Measurements from ENCODE around the gene ANO6. TPM values are rescaled to one million over a fixed set of nuclear protein-coding genes. Genes with fewer than 3 reads are reported as not detected.
"Not testable (repeated sequence)": the region's sequence is repeated elsewhere in the genome, so short reads cannot be mapped to it uniquely, and the experiment has no call there.

Gene ANO6
- total RNA-seq, 5 donors from 2014 or later (not counting 1 experiment from before 2014, with no cell fraction given): 17.9 to 22.5 (median 20.3) TPM

GRCh38 chr12:45234139-45234865 lies 18.4 kb downstream of the ANO6 start:
- DNase-seq: no peak
- ChIA-PET CTCF (no interaction called here), POLR2A (no interaction called here)
- H3K9me3 ChIP-seq: no peaks in the 10 kb centered on the region
- 48% methylated on average over 3 of the region's 4 CpGs for WGBS (ENCODE audit: insufficient coverage)
- no peak for ATAC-seq (replicated peaks in 1 of 4)
- no peaks in the 10 kb centered on the region for H3K4me1 ChIP-seq (ENCODE audit: control insufficient read depth in 1 of 2, extremely low read depth in 1 of 2, insufficient read depth in 2 of 2, low read length in 2 of 2)
- Mint-ChIP-seq H3K27me3 (no peaks in the 10 kb centered on the region), H3K9me3 (peaks cover 0 to 4% (median 0%) of the 10 kb centered on the region in 3 donors), H3K36me3 (peaks cover 19% of the 10 kb centered on the region), H3K4me1 (peaks cover 33 to 57% (median 48%) of the 10 kb centered on the region in 3 donors), H3K27ac (peak overlapping the region in 1 of 2 donors; percentile 44), H3K4me3 (no peak overlapping the region)
- no peaks in the 10 kb centered on the region for H3K27me3 ChIP-seq (replicated peaks in 1 of 2; ENCODE audit: control insufficient read depth in 2 of 2, extremely low read depth in 1 of 2, insufficient read depth in 2 of 2, low read length in 1 of 2)
- H3K4me3 ChIP-seq (ENCODE audit: control insufficient read depth in 1 of 2, extremely low read depth in 1 of 2, low read length in 1 of 2): no peak overlapping the region
- no peaks in the 10 kb centered on the region for H3K36me3 ChIP-seq (ENCODE audit: control insufficient read depth in 2 of 2, extremely low read depth in 1 of 2, insufficient read depth in 1 of 2, low read length in 1 of 2)
- no peak overlapping the region for H3K27ac ChIP-seq (ENCODE audit: low read length)

- Histone ChIP-seq H3K9me3 (no peaks in the 10 kb centered on the region), H3K27me3 (replicated peaks in 1 of 2; ENCODE audit: control insufficient read depth in 2 of 2, extremely low read depth in 1 of 2, insufficient read depth in 2 of 2, low read length in 1 of 2) (no peaks in the 10 kb centered on the region), H3K4me3 (ENCODE audit: control insufficient read depth in 1 of 2, extremely low read depth in 1 of 2, low read length in 1 of 2) (no peak overlapping the region), H3K36me3 (ENCODE audit: control insufficient read depth in 2 of 2, extremely low read depth in 1 of 2, insufficient read depth in 1 of 2, low read length in 1 of 2) (no peaks in the 10 kb centered on the region), H3K4me1 (ENCODE audit: control insufficient read depth in 1 of 2, extremely low read depth in 1 of 2, insufficient read depth in 2 of 2, low read length in 2 of 2) (no peaks in the 10 kb centered on the region), H3K27ac (ENCODE audit: low read length) (no peak overlapping the region)
- Mint-ChIP-seq H3K4me3 (no peak overlapping the region), H3K9me3 (peaks cover 0 to 8% (median 0%) of the 10 kb centered on the region in 3 donors), H3K27me3 (no peaks in the 10 kb centered on the region), H3K27ac (peak overlapping the region; percentile 18 to 44), H3K4me1 (peaks cover 43 to 65% (median 54%) of the 10 kb centered on the region in 3 donors), H3K36me3 (peaks cover 15% of the 10 kb centered on the region)
- no peak for DNase-seq
- no peak for ATAC-seq (replicated peaks in 1 of 4)
- WGBS (ENCODE audit: insufficient coverage): 70% methylated on average over 2 of the region's 4 CpGs
- ChIA-PET POLR2A (no interaction called here), CTCF (no interaction called here)
Measured at GRCh38 chr12:45235087-45236025, 19.5 kb downstream of the ANO6 start.

- H3K27ac Mint-ChIP-seq; H3K27me3 Mint-ChIP-seq; H3K4me1 ChIP-seq (ENCODE audit: control insufficient read depth in 1 of 2, extremely low read depth in 1 of 2, insufficient read depth in 2 of 2, low read length in 2 of 2); CTCF ChIA-PET; H3K27me3 ChIP-seq (replicated peaks in 1 of 2; ENCODE audit: control insufficient read depth in 2 of 2, extremely low read depth in 1 of 2, insufficient read depth in 2 of 2, low read length in 1 of 2); POLR2A ChIA-PET; H3K36me3 ChIP-seq (ENCODE audit: control insufficient read depth in 2 of 2, extremely low read depth in 1 of 2, insufficient read depth in 1 of 2, low read length in 1 of 2); DNase-seq; H3K27ac ChIP-seq (ENCODE audit: low read length); H3K9me3 ChIP-seq; H3K4me3 Mint-ChIP-seq; ATAC-seq (replicated peaks in 1 of 4); H3K4me3 ChIP-seq (ENCODE audit: control insufficient read depth in 1 of 2, extremely low read depth in 1 of 2, low read length in 1 of 2); H3K9me3 Mint-ChIP-seq: not testable (repeated sequence)
- Mint-ChIP-seq H3K36me3 (peaks cover 15% of the 10 kb centered on the region), H3K4me1 (peaks cover 51 to 72% (median 59%) of the 10 kb centered on the region in 3 donors)
- no CpG with 5 or more reads among the region's 2 CpGs for WGBS (ENCODE audit: insufficient coverage)
Measured at GRCh38 chr12:45236383-45236782, 20.5 kb downstream of the ANO6 start.

GRCh38 chr12:45242180-45242579 lies 26.3 kb downstream of the ANO6 start:
- no peak for ATAC-seq (replicated peaks in 1 of 4)
- peaks cover 6% of the 10 kb centered on the region for H3K36me3 Mint-ChIP-seq
- H3K27me3 ChIP-seq (replicated peaks in 1 of 2; ENCODE audit: control insufficient read depth in 2 of 2, extremely low read depth in 1 of 2, insufficient read depth in 2 of 2, low read length in 1 of 2): no peaks in the 10 kb centered on the region
- DNase-seq: no peak
- H3K36me3 ChIP-seq (ENCODE audit: control insufficient read depth in 2 of 2, extremely low read depth in 1 of 2, insufficient read depth in 1 of 2, low read length in 1 of 2): no peaks in the 10 kb centered on the region
- H3K4me1 Mint-ChIP-seq: peaks cover 40 to 61% (median 59%) of the 10 kb centered on the region in 3 donors
- H3K27ac Mint-ChIP-seq: no peak overlapping the region
- peaks cover 0 to 5% (median 0%) of the 10 kb centered on the region in 3 donors for H3K9me3 Mint-ChIP-seq
- H3K4me1 ChIP-seq (ENCODE audit: control insufficient read depth in 1 of 2, extremely low read depth in 1 of 2, insufficient read depth in 2 of 2, low read length in 2 of 2): peaks cover 0 to 5% of the 10 kb centered on the region in 2 experiments
- H3K27ac ChIP-seq (ENCODE audit: low read length): no peak overlapping the region
- 87% methylated on average over 8 of the region's 11 CpGs for WGBS (ENCODE audit: insufficient coverage)
- no peaks in the 10 kb centered on the region for H3K9me3 ChIP-seq
- no peaks in the 10 kb centered on the region for H3K27me3 Mint-ChIP-seq
- POLR2A ChIA-PET: interaction anchor here (0.5 to 0.6 kb wide), 2 partner anchors 378 to 415 kb away, joined by 5 read pairs; no protein-coding TSS in a partner anchor
- H3K4me3 Mint-ChIP-seq: no peak overlapping the region
- no peak overlapping the region for H3K4me3 ChIP-seq (ENCODE audit: control insufficient read depth in 1 of 2, extremely low read depth in 1 of 2, low read length in 1 of 2)
- CTCF ChIA-PET: no interaction called here

GRCh38 chr12:45243963-45244362 lies 28.1 kb downstream of the ANO6 start:
- DNase-seq (no peak), ATAC-seq (replicated peaks in 1 of 4) (no peak)
- Mint-ChIP-seq H3K9me3 (peaks cover 0 to 4% (median 0%) of the 10 kb centered on the region in 3 donors), H3K4me3 (peak overlapping the region in 2 of 3 donors; percentile 40 to 62), H3K27me3 (no peaks in the 10 kb centered on the region), H3K36me3 (peaks cover 3% of the 10 kb centered on the region), H3K4me1 (peaks cover 35 to 56% (median 54%) of the 10 kb centered on the region in 3 donors), H3K27ac (no peak overlapping the region)
- no CpG with 5 or more reads among the region's 4 CpGs for WGBS (ENCODE audit: insufficient coverage)
- Histone ChIP-seq H3K27me3 (replicated peaks in 1 of 2; ENCODE audit: control insufficient read depth in 2 of 2, extremely low read depth in 1 of 2, insufficient read depth in 2 of 2, low read length in 1 of 2) (no peaks in the 10 kb centered on the region), H3K4me3 (ENCODE audit: control insufficient read depth in 1 of 2, extremely low read depth in 1 of 2, low read length in 1 of 2) (no peak overlapping the region), H3K4me1 (ENCODE audit: control insufficient read depth in 1 of 2, extremely low read depth in 1 of 2, insufficient read depth in 2 of 2, low read length in 2 of 2) (peaks cover 0 to 5% of the 10 kb centered on the region in 2 experiments), H3K36me3 (ENCODE audit: control insufficient read depth in 2 of 2, extremely low read depth in 1 of 2, insufficient read depth in 1 of 2, low read length in 1 of 2) (no peaks in the 10 kb centered on the region), H3K9me3 (no peaks in the 10 kb centered on the region), H3K27ac (ENCODE audit: low read length) (no peak overlapping the region)
- CTCF ChIA-PET: no interaction called here
- POLR2A ChIA-PET: no interaction called here

- ATAC-seq (replicated peaks in 1 of 4) (peak in 1 of 4 experiments; percentile 48), DNase-seq (peak in 2 of 35 experiments; percentile 6 to 33)
- peak overlapping the region; percentile 40 to 62 (median 57) for H3K4me3 Mint-ChIP-seq
- ChIA-PET CTCF (no interaction called here), POLR2A (no interaction called here)
- peaks cover 3% of the 10 kb centered on the region for H3K36me3 Mint-ChIP-seq
- peaks cover 30 to 52% (median 48%) of the 10 kb centered on the region in 3 donors for H3K4me1 Mint-ChIP-seq
- Histone ChIP-seq H3K27ac (ENCODE audit: low read length) (no peak overlapping the region), H3K4me3 (ENCODE audit: control insufficient read depth in 1 of 2, extremely low read depth in 1 of 2, low read length in 1 of 2) (no peak overlapping the region), H3K27me3 (replicated peaks in 1 of 2; ENCODE audit: control insufficient read depth in 2 of 2, extremely low read depth in 1 of 2, insufficient read depth in 2 of 2, low read length in 1 of 2) (no peaks in the 10 kb centered on the region), H3K36me3 (ENCODE audit: control insufficient read depth in 2 of 2, extremely low read depth in 1 of 2, insufficient read depth in 1 of 2, low read length in 1 of 2) (no peaks in the 10 kb centered on the region), H3K4me1 (ENCODE audit: control insufficient read depth in 1 of 2, extremely low read depth in 1 of 2, insufficient read depth in 2 of 2, low read length in 2 of 2) (peaks cover 0 to 5% of the 10 kb centered on the region in 2 experiments), H3K9me3 (no peaks in the 10 kb centered on the region)
- WGBS (ENCODE audit: insufficient coverage): 65% methylated on average over 5 of the region's 9 CpGs
- peak overlapping the region in 1 of 2 donors; percentile 44 for H3K27ac Mint-ChIP-seq
- H3K27me3 Mint-ChIP-seq: no peaks in the 10 kb centered on the region
- H3K9me3 Mint-ChIP-seq: peaks cover 0 to under 1% (median 0%) of the 10 kb centered on the region in 3 donors
Measured at GRCh38 chr12:45244561-45245343, 28.9 kb downstream of the ANO6 start.
